HepG2 (cell line): ENCODE data around the gene CCSER2. TPM values are rescaled to one million over a fixed set of nuclear protein-coding genes. Genes with fewer than 3 reads are reported as not detected.
A peak's percentile ranks its signal among the peaks of the same experiment; 100 is the strongest.

Experiments used
- ATF6 ChIP-seq: sonication (generic); formaldehyde crosslinking; conservative IDR thresholded peaks from 2 replicates; pipeline ENCODE4 v1.4.0; 2020; ENCODE audit warnings: missing genetic modification reagents
- CSRNP1 ChIP-seq: sonication (generic); formaldehyde crosslinking; IDR thresholded peaks from 2 replicates; pipeline ENCODE4 v1.8.1; 2023; ENCODE audit warnings: mild to moderate bottlenecking, missing genetic modification reagents
- E2F5 ChIP-seq: sonication (generic); formaldehyde crosslinking; conservative IDR thresholded peaks from 2 replicates; pipeline ENCODE4 v1.4.0; 2020; ENCODE audit warnings: missing genetic modification reagents
- KDM1A ChIP-seq: IDR thresholded peaks from 2 replicates; pipeline ENCODE4 v1.6.1; 2016; ENCODE audit warnings: missing compliant biosample characterization
- KLF11 ChIP-seq: IDR thresholded peaks from 2 replicates; pipeline ENCODE4 v1.6.1; 2016; ENCODE audit warnings: missing compliant biosample characterization
- KMT2B ChIP-seq: IDR thresholded peaks from 2 replicates; pipeline ENCODE4 v1.6.1; 2016; ENCODE audit warnings: missing genetic modification reagents, missing compliant biosample characterization
- NR2F6 ChIP-seq, 2 experiments: IDR thresholded peaks; 2 replicates each; pipeline ENCODE4 v1.6.1; 2016; ENCODE audit warnings: antibody characterized with exemption in 1 of 2, mild to moderate bottlenecking in 1 of 2
- PHF8 ChIP-seq: sonication (generic); formaldehyde crosslinking; IDR thresholded peaks from 2 replicates; pipeline ENCODE4 v1.5.0; 2020; ENCODE audit warnings: missing genetic modification reagents
- RELA ChIP-seq: sonication (generic); formaldehyde crosslinking; IDR thresholded peaks from 2 replicates; pipeline ENCODE4 v1.4.0; 2020; ENCODE audit warnings: missing genetic modification reagents
- SNAPC2 ChIP-seq: sonication (generic); formaldehyde crosslinking; IDR thresholded peaks from 2 replicates; pipeline ENCODE4 v1.8.1; 2022; ENCODE audit warnings: mild to moderate bottlenecking, missing genetic modification reagents
- TCF12 ChIP-seq, 2 experiments: fragments of 450-650 bp in 1 of 2; sonication (generic) in 1 of 2; formaldehyde crosslinking in 1 of 2; IDR thresholded peaks; 2 replicates each; pipeline versions ENCODE4 v1.6.1 to v1.8.0; 2017 to 2022; ENCODE audit warnings: antibody characterized with exemption in 1 of 2, mild to moderate bottlenecking in 1 of 2, missing genetic modification reagents in 1 of 2, moderate library complexity in 1 of 2
- THAP8 ChIP-seq: sonication (generic); formaldehyde crosslinking; IDR thresholded peaks from 2 replicates; pipeline ENCODE4 v1.5.1; 2020; ENCODE audit warnings: missing genetic modification reagents, mild to moderate bottlenecking, borderline replicate concordance
- ZFAT ChIP-seq: sonication (generic); formaldehyde crosslinking; conservative IDR thresholded peaks from 2 replicates; pipeline ENCODE4 v1.8.1; 2023; ENCODE audit warnings: missing genetic modification reagents, inconsistent platforms
- ZNF180 ChIP-seq: sonication (generic); formaldehyde crosslinking; IDR thresholded peaks from 2 replicates; pipeline ENCODE4 v1.4.0; 2020; ENCODE audit warnings: low read depth, missing genetic modification reagents, borderline replicate concordance
- ZNF331 ChIP-seq: sonication (generic); formaldehyde crosslinking; IDR thresholded peaks from 2 replicates; pipeline ENCODE4 v1.4.0; 2020; ENCODE audit warnings: missing genetic modification reagents
- ZNF563 ChIP-seq: sonication (generic); formaldehyde crosslinking; IDR thresholded peaks from 2 replicates; pipeline ENCODE4 v1.8.0; 2022; ENCODE audit warnings: mild to moderate bottlenecking, moderate library complexity, missing genetic modification reagents
- ZNF589 ChIP-seq: sonication (generic); formaldehyde crosslinking; conservative IDR thresholded peaks from 2 replicates; pipeline ENCODE4 v1.8.0; 2022; ENCODE audit warnings: mild to moderate bottlenecking, moderate library complexity, missing genetic modification reagents
- ZNF670 ChIP-seq: sonication (generic); formaldehyde crosslinking; IDR thresholded peaks from 2 replicates; pipeline ENCODE4 v1.8.0; 2022; ENCODE audit warnings: mild to moderate bottlenecking, missing genetic modification reagents, borderline replicate concordance
- ZNF777 ChIP-seq: sonication (generic); formaldehyde crosslinking; IDR thresholded peaks from 2 replicates; pipeline ENCODE4 v1.4.0; 2020; ENCODE audit warnings: missing genetic modification reagents
- polyA plus RNA-seq, 8 experiments: library from polyadenylated mRNA; depleted of rRNA in 3 of 8; stranded (reverse) in 7 of 8; unstranded in 1 of 8; fragments of >200 nt; fragmentation: Illumina TruSeq in 4 of 8; extraction: Trizol in 4 of 8; gene quantifications; 2 replicates each; pipeline versions ENCODE4 v1.2.1 to v1.2.3, GENCODE V29; 2011 to 2016; ENCODE audit warnings: low read depth in 4 of 8, missing spikeins in 1 of 8, mixed read lengths in 1 of 8; ENCODE audit not compliant: insufficient read depth in 1 of 8
- total RNA-seq, 5 experiments: library from RNA; depleted of rRNA; stranded (reverse); fragments of >200 nt; fragmentation: Illumina TruSeq; extraction: Trizol; gene quantifications; 2 replicates each; pipeline ENCODE4 v1.2.3, GENCODE V29; 2016; ENCODE audit warnings: low read depth in 1 of 5
- TF ChIP-seq, protein P1 (sequence below), 2 experiments: sonication (generic) in 1 of 2; formaldehyde crosslinking in 1 of 2; IDR thresholded peaks; 2 replicates each; pipeline versions ENCODE4 v1.5.1 to v1.6.1; 2011 to 2020; ENCODE audit warnings: borderline replicate concordance in 1 of 2, low read depth in 1 of 2, low read length in 1 of 2, mild to moderate bottlenecking in 1 of 2, missing genetic modification reagents in 1 of 2, moderate library complexity in 1 of 2

The CCSER2 gene
- total and polyA plus RNA-seq, 2 of the 13 experiments (the other 11 are each of a cell fraction or from before 2014, with no cell fraction given), result 13.3 to 17.2 TPM

DNA sequence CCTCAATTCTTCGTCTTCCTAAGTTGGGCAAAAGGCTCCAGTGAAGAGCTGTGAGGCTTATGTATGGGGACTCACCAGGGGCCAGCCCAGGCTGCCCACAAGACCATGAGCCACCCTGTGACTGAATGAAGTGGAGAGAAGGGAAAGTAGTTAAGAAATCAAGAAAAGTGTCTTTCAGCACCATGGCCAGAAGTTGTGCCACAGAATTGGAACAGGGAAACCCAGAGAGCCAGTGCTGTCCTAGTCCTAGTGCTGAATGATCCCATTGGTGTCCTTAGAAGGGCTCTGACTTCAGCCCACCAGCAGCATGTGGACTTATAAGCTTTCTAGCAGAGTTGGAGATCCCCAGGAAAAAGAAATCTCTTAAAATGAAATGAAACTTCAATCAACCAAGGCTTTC, 37.0 kb upstream of the CCSER2 start (continued):
- TF ChIP-seq, protein P1, sequence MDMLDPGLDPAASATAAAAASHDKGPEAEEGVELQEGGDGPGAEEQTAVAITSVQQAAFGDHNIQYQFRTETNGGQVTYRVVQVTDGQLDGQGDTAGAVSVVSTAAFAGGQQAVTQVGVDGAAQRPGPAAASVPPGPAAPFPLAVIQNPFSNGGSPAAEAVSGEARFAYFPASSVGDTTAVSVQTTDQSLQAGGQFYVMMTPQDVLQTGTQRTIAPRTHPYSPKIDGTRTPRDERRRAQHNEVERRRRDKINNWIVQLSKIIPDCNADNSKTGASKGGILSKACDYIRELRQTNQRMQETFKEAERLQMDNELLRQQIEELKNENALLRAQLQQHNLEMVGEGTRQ (IDR thresholded peaks at IDR 0.05; ENCODE audit: low read depth, low read length), result no peak
- TF ChIP-seq, protein P1 (CRISPR knock-in tag; IDR thresholded peaks at IDR 0.05; ENCODE audit: borderline replicate concordance), result no peak
- peak; percentile 88 for TF ChIP-seq ZNF331 (CRISPR knock-in tag)
- TF ChIP-seq ZNF589 (CRISPR knock-in tag), result no peak
- TF ChIP-seq ZNF777, result no peak
- no peak for TF ChIP-seq KDM1A (CRISPR knock-in tag)
- TF ChIP-seq PHF8 (CRISPR knock-in tag), result no peak
- no peak for TF ChIP-seq SNAPC2 (CRISPR knock-in tag)
- TF ChIP-seq KLF11, result peak; percentile 92
- no peak for TF ChIP-seq TCF12 (IDR thresholded peaks at IDR 0.05)
- TF ChIP-seq TCF12 (CRISPR knock-in tag; IDR thresholded peaks at IDR 0.05), result no peak
- TF ChIP-seq THAP8 (CRISPR knock-in tag), result no peak
- TF ChIP-seq KMT2B, result peak; percentile 74; the same call in 1 of the 2 replicates
- TF ChIP-seq ZFAT (CRISPR knock-in tag), result no peak
- no peak for TF ChIP-seq ZNF180 (CRISPR knock-in tag)
- TF ChIP-seq CSRNP1 (CRISPR knock-in tag), result no peak
- TF ChIP-seq ZNF563 (CRISPR knock-in tag), result no peak
- TF ChIP-seq ZNF670, result no peak
- TF ChIP-seq E2F5 (CRISPR knock-in tag), result 0 out of 2 replicates have a peak, but pooled peaks have one; percentile 53
- no peak for TF ChIP-seq NR2F6 (IDR thresholded peaks at IDR 0.05)
- 0 out of 2 replicates have a peak, but pooled peaks have one; percentile 38 for TF ChIP-seq NR2F6 (CRISPR knock-in tag; IDR thresholded peaks at IDR 0.05)
- TF ChIP-seq RELA (CRISPR knock-in tag), result no peak
- peak; percentile 87; the same call in 1 of the 2 replicates for TF ChIP-seq ATF6
